GM12873 (cell line): ENCODE results near the gene POU5F1.

Experiments
- TF ChIP-seq, protein P1 (sequence below): IDR thresholded peaks from 2 replicates; pipeline ENCODE4 v1.5.1; 2012; ENCODE audit warnings: low read depth, mild to moderate bottlenecking, moderate library complexity, low read length, control low read depth; ENCODE audit not compliant: insufficient read depth; ENCODE audit errors: missing control alignments

POU5F1 gene

DNA sequence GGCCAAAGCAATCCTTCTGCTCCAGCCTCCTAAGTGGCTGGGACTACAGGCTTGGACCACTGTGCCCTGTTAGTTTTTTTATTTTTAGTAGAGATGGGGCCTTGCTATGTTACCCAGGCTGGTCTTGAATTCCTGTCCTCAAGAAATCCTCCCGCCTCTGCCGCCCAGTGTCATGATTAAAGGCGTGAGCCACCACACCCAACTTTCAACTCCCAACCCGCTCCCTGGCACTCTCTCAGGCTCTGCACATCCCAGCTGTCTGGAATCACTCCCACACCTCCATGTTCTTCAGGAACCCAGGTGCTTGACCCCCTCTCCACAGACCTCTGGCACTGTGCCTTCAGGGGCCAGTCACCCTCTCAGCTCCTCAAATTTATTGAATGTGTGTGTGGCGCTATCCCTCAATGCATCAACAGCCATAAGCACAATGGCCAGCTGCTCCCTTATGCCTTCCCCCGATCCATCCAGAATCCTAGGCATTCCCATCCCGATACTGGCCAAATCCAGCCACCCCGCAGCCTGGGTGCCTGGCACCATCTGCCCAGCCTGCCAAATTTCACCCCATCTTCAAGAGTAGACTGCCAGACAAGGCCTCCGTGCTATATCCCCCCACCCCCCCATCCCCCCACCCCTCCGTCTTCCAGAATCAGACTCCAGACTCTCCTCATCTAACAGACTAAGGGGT lies 647 bp upstream of the POU5F1 start:
- TF ChIP-seq, protein P1, sequence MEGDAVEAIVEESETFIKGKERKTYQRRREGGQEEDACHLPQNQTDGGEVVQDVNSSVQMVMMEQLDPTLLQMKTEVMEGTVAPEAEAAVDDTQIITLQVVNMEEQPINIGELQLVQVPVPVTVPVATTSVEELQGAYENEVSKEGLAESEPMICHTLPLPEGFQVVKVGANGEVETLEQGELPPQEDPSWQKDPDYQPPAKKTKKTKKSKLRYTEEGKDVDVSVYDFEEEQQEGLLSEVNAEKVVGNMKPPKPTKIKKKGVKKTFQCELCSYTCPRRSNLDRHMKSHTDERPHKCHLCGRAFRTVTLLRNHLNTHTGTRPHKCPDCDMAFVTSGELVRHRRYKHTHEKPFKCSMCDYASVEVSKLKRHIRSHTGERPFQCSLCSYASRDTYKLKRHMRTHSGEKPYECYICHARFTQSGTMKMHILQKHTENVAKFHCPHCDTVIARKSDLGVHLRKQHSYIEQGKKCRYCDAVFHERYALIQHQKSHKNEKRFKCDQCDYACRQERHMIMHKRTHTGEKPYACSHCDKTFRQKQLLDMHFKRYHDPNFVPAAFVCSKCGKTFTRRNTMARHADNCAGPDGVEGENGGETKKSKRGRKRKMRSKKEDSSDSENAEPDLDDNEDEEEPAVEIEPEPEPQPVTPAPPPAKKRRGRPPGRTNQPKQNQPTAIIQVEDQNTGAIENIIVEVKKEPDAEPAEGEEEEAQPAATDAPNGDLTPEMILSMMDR = no peak

DNA sequence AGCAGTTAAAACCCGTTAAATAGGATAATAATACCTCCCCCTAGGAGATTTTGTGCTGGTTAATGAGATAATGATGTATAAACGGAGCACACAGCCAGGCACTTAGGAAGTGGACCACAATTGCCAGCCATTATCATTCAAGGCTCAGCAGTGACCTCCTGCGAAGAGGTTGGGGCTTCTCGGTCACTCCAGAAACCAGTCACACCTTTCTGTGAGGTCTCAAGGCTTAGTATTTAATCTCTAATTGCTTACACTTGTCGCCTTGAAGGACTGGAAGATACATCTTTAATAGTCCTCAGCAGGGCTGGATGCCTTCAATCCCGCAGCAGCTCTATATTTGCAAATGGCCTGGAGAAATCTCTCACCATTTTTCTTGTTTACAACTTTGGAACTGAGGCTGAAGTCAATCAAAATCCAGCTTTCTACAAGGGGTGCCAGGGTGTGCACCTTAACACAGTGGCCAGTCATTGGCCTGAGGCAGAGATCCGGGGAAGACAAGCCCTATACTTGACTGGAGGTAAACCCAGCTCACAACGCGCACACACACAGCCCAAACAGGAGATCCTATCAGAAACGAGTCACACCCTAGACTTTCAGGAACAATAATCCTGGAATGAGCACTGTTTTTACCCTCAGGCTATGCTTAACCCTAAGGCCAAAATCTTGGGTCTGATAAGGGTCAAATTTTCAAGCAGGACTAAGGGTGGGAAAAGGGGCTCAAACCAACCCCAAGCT lies 1.2 kb downstream of the POU5F1 start:
- TF ChIP-seq, protein P1 = no peak

DNA sequence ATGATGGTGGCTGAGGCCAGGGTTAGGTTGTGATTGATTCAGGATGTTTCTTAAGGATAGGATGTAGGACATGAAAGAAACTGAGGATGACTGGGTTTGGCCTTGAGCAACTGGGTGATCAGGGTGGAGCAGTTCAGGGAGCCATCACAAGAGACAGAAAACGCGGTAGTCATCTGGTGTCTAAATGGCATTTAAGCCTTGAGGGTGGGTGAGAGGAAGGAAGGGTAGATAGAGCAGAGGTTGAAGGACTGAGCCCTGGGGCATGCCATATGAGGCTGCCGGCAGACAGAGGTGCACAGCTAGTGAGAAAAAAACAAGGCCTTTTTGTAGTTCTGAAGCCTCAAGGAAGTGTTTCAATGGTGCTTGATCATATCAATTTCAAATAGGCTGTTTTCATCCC lies 1.9 kb downstream of the POU5F1 start:
- TF ChIP-seq, protein P1 = no peak

DNA sequence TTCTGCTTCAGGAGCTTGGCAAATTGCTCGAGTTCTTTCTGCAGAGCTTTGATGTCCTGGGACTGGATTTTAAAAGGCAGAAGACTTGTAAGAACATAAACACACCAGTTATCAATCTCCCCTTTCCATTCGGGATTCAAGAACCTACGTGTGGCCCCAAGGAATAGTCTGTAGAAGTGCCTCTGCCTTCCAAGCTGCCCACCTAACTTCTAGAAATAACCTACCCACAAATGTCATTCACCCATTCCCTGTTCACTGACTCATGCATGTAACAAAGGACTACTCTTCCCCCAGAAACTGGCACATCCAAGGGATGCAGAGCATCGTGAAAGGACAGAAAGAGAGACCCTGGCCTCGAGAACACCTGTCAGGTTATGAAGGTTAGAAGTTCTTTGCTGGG lies 4.5 kb downstream of the POU5F1 start:
- TF ChIP-seq, protein P1 = no peak

DNA sequence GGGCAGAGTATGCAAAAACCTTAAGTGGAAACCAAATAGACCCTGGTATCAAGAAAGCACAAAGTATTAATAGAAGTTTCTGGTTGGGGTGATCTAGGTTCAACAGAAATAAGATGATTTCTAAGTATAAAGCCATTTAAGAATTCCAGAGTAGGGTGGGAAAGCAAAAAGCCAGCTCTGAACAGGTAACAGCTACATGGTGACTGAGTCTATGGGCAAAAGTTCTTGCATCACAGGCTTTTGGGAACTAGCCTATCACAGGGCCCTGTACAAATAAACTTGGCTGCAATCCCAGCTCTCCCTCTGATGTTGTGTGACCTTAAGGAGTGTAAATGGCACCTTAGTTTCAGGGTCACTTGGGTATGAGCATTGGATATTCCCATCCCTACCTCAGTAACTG lies 6.6 kb downstream of the POU5F1 start:
- TF ChIP-seq, protein P1 = no peak

DNA sequence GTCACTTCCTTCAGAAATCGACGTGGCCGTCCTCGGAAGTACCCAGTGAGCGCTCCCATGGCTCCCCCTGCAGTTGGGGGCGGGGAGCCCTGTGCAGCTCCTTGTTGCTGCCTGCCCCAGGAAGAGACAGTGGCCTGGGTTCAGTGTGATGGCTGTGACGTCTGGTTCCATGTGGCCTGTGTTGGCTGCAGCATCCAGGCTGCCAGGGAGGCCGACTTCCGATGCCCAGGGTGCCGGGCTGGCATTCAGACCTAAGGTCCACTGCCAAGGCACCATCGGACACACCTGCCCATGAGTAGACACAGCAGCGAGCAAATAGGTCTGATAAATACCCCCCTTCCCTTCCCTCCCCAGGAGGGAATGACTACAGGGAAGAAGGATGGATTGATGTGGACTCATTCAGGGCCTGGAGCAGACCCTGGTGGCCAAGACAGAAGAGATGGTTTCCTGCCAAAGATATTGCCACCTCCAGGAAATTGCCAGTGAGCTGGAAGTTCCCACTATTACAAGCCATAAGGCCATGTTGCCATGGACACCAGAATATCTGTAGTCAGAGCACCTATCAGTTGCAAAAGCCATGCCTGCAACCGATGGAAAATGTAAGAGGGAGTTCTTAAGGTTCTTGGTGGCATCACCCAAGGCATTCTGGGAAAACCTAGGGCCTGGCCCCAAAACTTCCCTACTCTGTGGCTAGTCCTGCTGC lies 7.9 kb downstream of the POU5F1 start:
- TF ChIP-seq, protein P1 = no peak
